ENCODE data around the gene LRRC32. TPM values are rescaled to one million over a fixed set of nuclear protein-coding genes. Genes with fewer than 3 reads are reported as not detected.
"Not testable (repeated sequence)": the region's sequence is repeated elsewhere in the genome, so short reads cannot be mapped to it uniquely, and the experiment has no call there.

Gene LRRC32
- total and polyA plus RNA-seq, 2 donors (not counting 1 experiment from before 2014, with no cell fraction given), result 19.2 to 103 TPM

DNA sequence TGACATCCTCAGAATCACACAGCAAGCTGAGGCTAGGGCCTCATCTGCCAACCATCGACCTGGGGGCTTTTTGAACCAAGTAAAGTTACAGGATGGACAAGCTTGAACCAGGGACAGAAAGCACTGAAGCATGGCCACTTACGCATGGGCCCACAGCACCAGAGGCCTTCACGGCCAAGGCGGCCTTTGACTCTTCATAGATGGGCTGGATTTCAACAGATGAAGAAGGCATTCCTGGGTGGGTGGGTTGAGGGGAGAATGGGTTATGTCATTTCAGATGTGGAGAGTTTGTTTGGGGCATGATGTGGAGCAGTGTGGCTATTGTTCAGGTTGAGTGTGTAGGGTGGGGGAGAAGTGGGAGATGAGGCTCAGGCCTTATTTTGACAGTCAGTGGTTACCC, 60.2 kb downstream of the LRRC32 start:
- H3K4me3 ChIP-seq (replicated peaks in 1 of 4; ENCODE audit: control extremely low read depth in 1 of 4, insufficient read depth in 1 of 4, low read depth in 3 of 4, low read length in 4 of 4), result no peak overlapping the region
- H3K79me2 ChIP-seq (ENCODE audit: control insufficient read depth, insufficient read depth, low read length), result no peaks in the 10 kb centered on the region
- H3K27ac ChIP-seq (ENCODE audit: insufficient read depth, low read length), result no peak overlapping the region
- TF ChIP-seq, protein P1, sequence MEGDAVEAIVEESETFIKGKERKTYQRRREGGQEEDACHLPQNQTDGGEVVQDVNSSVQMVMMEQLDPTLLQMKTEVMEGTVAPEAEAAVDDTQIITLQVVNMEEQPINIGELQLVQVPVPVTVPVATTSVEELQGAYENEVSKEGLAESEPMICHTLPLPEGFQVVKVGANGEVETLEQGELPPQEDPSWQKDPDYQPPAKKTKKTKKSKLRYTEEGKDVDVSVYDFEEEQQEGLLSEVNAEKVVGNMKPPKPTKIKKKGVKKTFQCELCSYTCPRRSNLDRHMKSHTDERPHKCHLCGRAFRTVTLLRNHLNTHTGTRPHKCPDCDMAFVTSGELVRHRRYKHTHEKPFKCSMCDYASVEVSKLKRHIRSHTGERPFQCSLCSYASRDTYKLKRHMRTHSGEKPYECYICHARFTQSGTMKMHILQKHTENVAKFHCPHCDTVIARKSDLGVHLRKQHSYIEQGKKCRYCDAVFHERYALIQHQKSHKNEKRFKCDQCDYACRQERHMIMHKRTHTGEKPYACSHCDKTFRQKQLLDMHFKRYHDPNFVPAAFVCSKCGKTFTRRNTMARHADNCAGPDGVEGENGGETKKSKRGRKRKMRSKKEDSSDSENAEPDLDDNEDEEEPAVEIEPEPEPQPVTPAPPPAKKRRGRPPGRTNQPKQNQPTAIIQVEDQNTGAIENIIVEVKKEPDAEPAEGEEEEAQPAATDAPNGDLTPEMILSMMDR (conservative IDR thresholded peaks at IDR 0.05 in 1 of 2, IDR thresholded peaks at IDR 0.05 in 1 of 2; ENCODE audit: low read depth in 1 of 2, low read length in 2 of 2), result no peak
- no peak for TF ChIP-seq EZH2 (IDR thresholded peaks at IDR 0.05; ENCODE audit: low read length, missing control alignments)
- no peak overlapping the region for H2AFZ ChIP-seq (ENCODE audit: low read length)
- no peaks in the 10 kb centered on the region for H4K20me1 ChIP-seq (ENCODE audit: control insufficient read depth, extremely low read depth, insufficient read depth, low read length)
- no peak for DNase-seq (ENCODE audit: low read depth in 2 of 2)
- H3K4me2 ChIP-seq (ENCODE audit: extremely low read depth, insufficient read depth, low read length), result no peak overlapping the region
- no peaks in the 10 kb centered on the region for H3K27me3 ChIP-seq (ENCODE audit: control insufficient read depth, insufficient read depth, low read length)
- H3K9ac ChIP-seq (ENCODE audit: insufficient read depth, low read length), result no peak overlapping the region
- no peaks in the 10 kb centered on the region for H3K9me3 ChIP-seq (ENCODE audit: control insufficient read depth, insufficient read depth, low read depth, low read length)
- peaks cover 12% of the 10 kb centered on the region for H3K4me1 ChIP-seq (ENCODE audit: control insufficient read depth, extremely low read depth, insufficient read depth, low read length)
- H3K36me3 ChIP-seq (ENCODE audit: control insufficient read depth, insufficient read depth, low read length), result no peaks in the 10 kb centered on the region

GRCh38 chr11:76609736-76610370, 60.7 kb downstream of the LRRC32 start:
- Histone ChIP-seq H3K4me3 (replicated peaks in 1 of 4; ENCODE audit: control extremely low read depth in 1 of 4, insufficient read depth in 1 of 4, low read depth in 3 of 4, low read length in 4 of 4) (no peak overlapping the region), H2AFZ (ENCODE audit: low read length) (no peak overlapping the region), H3K4me1 (ENCODE audit: control insufficient read depth, extremely low read depth, insufficient read depth, low read length) (peaks cover 17% of the 10 kb centered on the region), H3K4me2 (ENCODE audit: extremely low read depth, insufficient read depth, low read length) (no peak overlapping the region), H4K20me1 (ENCODE audit: control insufficient read depth, extremely low read depth, insufficient read depth, low read length) (no peaks in the 10 kb centered on the region), H3K27ac (ENCODE audit: insufficient read depth, low read length) (no peak overlapping the region), H3K36me3 (ENCODE audit: control insufficient read depth, insufficient read depth, low read length) (no peaks in the 10 kb centered on the region), H3K79me2 (ENCODE audit: control insufficient read depth, insufficient read depth, low read length) (no peaks in the 10 kb centered on the region), H3K9me3 (ENCODE audit: control insufficient read depth, insufficient read depth, low read depth, low read length) (no peaks in the 10 kb centered on the region), H3K9ac (ENCODE audit: insufficient read depth, low read length) (no peak overlapping the region), H3K27me3 (ENCODE audit: control insufficient read depth, insufficient read depth, low read length) (no peaks in the 10 kb centered on the region)
- TF ChIP-seq EZH2 (IDR thresholded peaks at IDR 0.05; ENCODE audit: low read length, missing control alignments), result no peak
- TF ChIP-seq, protein P1 (conservative IDR thresholded peaks at IDR 0.05 in 1 of 2, IDR thresholded peaks at IDR 0.05 in 1 of 2; ENCODE audit: low read depth in 1 of 2, low read length in 2 of 2), result no peak
- DNase-seq (ENCODE audit: low read depth in 2 of 2), result peak in 1 of 2 donors; percentile 39

DNA sequence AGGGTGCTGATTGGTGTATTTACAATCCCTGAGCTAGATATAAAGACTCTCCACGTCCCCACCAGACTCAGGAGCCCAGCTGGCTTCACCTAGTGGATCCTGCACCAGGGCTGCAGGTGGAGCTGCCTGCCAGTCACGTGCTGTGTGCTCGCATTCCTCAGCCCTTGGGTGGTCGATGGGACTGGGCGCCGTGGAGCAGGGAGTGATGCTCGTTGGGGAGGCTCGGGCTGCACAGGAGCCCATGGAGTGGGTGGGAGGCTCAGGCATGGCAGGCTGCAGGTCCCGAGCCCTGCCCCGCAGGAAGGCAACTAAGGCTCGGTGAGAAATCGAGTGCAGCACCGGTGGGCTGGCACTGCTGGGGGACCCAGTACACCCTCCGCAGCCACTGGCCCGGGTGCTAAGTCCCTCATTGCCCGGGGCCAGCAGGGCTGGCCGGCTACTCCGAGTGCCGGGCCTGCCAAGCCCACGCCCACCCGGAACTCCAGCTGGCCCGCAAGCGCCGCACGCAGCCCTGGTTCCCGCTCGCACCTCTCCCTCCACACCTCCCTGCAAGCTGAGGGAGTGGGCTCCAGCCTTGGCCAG, 61.6 kb downstream of the LRRC32 start:
- not testable (repeated sequence) for H3K36me3 ChIP-seq (ENCODE audit: control insufficient read depth, insufficient read depth, low read length); H2AFZ ChIP-seq (ENCODE audit: low read length); DNase-seq (ENCODE audit: low read depth in 2 of 2); H3K79me2 ChIP-seq (ENCODE audit: control insufficient read depth, insufficient read depth, low read length); H3K27me3 ChIP-seq (ENCODE audit: control insufficient read depth, insufficient read depth, low read length); H3K9me3 ChIP-seq (ENCODE audit: control insufficient read depth, insufficient read depth, low read depth, low read length); H3K4me2 ChIP-seq (ENCODE audit: extremely low read depth, insufficient read depth, low read length); H4K20me1 ChIP-seq (ENCODE audit: control insufficient read depth, extremely low read depth, insufficient read depth, low read length); H3K27ac ChIP-seq (ENCODE audit: insufficient read depth, low read length); H3K9ac ChIP-seq (ENCODE audit: insufficient read depth, low read length); H3K4me3 ChIP-seq (replicated peaks in 1 of 4; ENCODE audit: control extremely low read depth in 1 of 4, insufficient read depth in 1 of 4, low read depth in 3 of 4, low read length in 4 of 4)
- H3K4me1 ChIP-seq (ENCODE audit: control insufficient read depth, extremely low read depth, insufficient read depth, low read length), result peaks cover 24% of the 10 kb centered on the region

DNA sequence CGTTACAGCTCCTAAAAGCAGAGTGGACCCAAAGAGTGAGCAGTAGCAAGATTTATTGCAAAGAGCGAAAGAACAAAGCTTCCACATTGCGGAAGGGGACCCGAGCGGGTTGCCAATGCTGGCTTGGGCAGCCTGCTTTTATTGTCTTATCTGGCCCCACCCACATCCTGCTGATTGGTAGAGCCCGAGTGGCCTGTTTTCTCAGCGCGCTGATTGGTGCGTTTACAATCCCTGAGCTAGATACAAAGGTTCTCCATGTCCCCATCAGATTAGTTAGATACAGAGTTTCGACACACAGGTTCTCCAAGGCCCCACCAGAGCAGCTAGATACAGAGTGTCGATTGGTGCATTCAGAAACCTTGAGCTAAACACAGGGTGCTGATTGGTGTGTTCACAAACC, 62.3 kb downstream of the LRRC32 start:
- not testable (repeated sequence) for H3K36me3 ChIP-seq (ENCODE audit: control insufficient read depth, insufficient read depth, low read length); H3K4me3 ChIP-seq (replicated peaks in 1 of 4; ENCODE audit: control extremely low read depth in 1 of 4, insufficient read depth in 1 of 4, low read depth in 3 of 4, low read length in 4 of 4); H2AFZ ChIP-seq (ENCODE audit: low read length); H3K27me3 ChIP-seq (ENCODE audit: control insufficient read depth, insufficient read depth, low read length); H3K4me2 ChIP-seq (ENCODE audit: extremely low read depth, insufficient read depth, low read length); H3K9me3 ChIP-seq (ENCODE audit: control insufficient read depth, insufficient read depth, low read depth, low read length); H3K79me2 ChIP-seq (ENCODE audit: control insufficient read depth, insufficient read depth, low read length); H4K20me1 ChIP-seq (ENCODE audit: control insufficient read depth, extremely low read depth, insufficient read depth, low read length); H3K9ac ChIP-seq (ENCODE audit: insufficient read depth, low read length); H3K27ac ChIP-seq (ENCODE audit: insufficient read depth, low read length); DNase-seq (ENCODE audit: low read depth in 2 of 2)
- H3K4me1 ChIP-seq (ENCODE audit: control insufficient read depth, extremely low read depth, insufficient read depth, low read length), result peaks cover 26% of the 10 kb centered on the region
